ENCODE measurements around the gene MAL.

MAL gene

DNA sequence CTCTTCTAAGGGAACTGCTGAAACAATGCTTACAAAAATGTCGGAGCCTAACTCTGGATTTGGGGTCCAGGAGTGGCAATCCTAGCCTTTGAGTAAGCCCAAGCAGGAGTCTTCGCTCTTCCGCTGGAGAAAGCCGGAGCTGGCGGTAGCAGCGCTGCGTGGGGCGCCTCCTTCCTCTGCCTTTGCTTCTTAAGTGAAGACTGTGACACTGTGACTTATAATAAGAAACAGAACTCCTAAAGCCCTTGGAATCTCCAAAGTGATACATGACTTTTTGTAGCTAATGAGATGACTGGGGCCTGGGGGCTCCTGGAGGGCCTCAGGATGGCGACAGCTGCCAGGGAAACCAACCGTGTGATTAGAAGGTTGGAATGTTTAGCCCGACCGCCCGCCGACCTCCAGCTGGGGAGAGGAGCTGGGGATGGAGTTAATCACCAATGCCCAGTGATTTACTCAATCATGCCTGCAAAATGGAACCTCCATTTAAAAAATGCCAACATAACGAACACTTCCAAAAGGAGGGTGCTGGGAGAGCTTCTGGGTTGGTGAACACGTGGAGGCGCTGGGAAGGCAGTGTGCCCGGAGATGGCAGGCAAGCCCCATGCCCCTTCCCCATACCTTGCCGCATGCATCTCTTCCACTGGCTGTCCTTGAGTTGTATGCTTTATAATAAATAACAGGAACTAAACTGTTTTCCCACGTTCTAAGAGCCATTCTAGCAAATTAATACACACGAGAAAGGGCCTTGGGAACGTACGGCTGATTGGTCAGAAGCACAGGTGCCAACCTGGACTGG is 29.0 kb upstream of the MAL start:
- DNase-seq (ENCODE audit: low read depth in 2 of 2, low spot score in 1 of 2), result no peak

DNA sequence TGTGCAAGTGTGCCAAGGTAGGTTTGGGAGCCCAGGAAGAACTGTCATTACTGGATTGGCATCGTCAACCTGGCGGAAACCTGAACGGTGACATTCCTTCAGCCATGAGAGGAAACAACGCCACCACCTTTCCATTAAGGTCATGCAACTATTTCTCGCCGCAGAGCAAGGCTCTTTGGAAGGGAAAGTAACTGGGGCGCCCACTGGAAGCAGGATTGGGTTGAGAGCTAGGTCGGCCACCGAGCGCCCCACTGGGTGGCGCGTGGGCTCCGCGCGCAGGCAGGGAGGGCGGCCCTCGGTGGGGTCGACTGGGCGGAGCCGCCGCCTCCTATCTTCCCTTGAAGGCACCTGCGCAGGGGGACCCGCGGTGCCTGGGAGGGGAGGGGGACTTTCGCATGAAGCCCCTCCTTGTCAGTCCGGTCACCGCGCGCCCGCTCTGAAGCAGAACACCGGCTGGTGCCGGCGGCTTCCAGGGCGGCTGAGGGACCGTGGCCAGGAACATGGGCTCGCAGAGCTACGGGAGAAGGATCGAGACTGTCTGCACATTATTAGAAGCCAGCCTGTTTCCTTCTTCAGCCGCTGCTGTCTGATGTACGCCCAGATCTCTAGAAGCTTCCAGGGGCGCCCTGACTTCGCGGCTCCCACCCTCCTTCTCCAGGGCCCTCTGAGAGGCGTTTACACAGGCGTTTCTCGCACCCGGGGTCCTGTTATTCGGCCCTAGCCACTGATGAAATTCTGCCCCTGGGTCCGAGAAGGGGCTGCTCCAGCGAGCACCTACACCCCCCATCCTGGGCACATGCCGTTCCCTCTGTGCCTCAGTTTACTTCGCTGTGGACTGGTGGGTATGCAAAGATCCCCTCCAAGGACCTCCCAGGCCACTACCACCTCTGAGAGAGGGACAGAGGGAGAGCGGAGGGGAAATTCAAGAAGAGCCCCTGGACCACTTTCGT is 27.3 kb upstream of the MAL start:
- DNase-seq (ENCODE audit: low read depth in 2 of 2, low spot score in 1 of 2), result no peak

- DNase-seq (ENCODE audit: low read depth in 2 of 2, low spot score in 1 of 2), result no peak
Measured at GRCh38 chr2:94999431-94999883, 26.1 kb upstream of the MAL start.

- DNase-seq (ENCODE audit: low read depth in 2 of 2, low spot score in 1 of 2), result no peak
Measured at GRCh38 chr2:95001051-95001562, 24.4 kb upstream of the MAL start.

GRCh38 chr2:95001701-95002100 is 23.8 kb upstream of the MAL start:
- no peak for DNase-seq (ENCODE audit: low read depth in 2 of 2, low spot score in 1 of 2)

GRCh38 chr2:95002498-95002897 is 23.0 kb upstream of the MAL start:
- no peak for DNase-seq (ENCODE audit: low read depth in 2 of 2, low spot score in 1 of 2)

- DNase-seq (ENCODE audit: low read depth in 2 of 2, low spot score in 1 of 2), result no peak
Measured at GRCh38 chr2:95004287-95004686, 21.2 kb upstream of the MAL start.

- no peak for DNase-seq (ENCODE audit: low read depth in 2 of 2, low spot score in 1 of 2)
Measured at GRCh38 chr2:95004711-95005110, 20.8 kb upstream of the MAL start.

DNA sequence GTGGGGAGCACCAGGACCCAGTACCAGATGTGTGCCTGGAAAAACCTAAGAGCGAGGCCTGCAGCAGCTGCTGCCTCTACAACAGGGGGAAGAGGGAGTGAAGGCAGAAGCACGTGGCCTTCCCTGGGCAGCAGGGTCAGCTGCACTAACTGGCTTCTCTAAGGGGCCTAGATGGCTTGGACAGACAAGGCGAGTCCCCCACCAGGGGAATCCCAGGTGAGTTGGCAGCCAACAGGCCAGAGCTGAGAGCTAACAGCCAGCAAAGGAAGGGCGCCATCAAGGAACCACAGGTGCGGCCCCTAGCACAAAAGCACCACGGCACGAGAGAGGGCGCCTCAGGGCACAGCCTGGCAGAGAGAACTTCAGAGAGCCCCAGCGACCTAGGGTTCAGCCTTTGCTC is 19.8 kb upstream of the MAL start:
- DNase-seq (ENCODE audit: low read depth in 2 of 2, low spot score in 1 of 2), result no peak

GRCh38 chr2:95006588-95006987 is 18.9 kb upstream of the MAL start:
- DNase-seq (ENCODE audit: low read depth in 2 of 2, low spot score in 1 of 2), result no peak

- DNase-seq (ENCODE audit: low read depth in 2 of 2, low spot score in 1 of 2), result no peak
Measured at GRCh38 chr2:95007031-95007609, 18.4 kb upstream of the MAL start.

DNA sequence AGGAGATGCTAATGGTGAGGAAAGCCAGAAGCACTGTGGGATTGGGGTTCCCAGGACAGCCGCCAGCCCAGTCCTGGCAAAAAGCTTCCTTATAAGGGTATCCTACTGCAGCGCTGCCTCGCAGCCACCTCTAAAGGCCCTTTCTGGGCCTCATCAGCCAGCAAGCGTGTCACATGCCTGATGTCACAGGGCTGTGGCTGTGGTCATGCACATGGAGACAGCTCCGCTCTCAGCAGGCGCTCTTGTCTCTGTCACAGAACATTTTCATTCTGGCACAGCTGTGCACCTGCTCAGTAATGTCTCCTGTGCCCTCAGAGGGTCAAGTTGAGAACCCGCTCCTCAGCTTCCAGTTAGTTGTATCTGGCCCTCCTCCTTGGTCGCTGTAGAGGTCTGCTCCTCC is 17.7 kb upstream of the MAL start:
- DNase-seq (ENCODE audit: low read depth in 2 of 2, low spot score in 1 of 2), result no peak

DNA sequence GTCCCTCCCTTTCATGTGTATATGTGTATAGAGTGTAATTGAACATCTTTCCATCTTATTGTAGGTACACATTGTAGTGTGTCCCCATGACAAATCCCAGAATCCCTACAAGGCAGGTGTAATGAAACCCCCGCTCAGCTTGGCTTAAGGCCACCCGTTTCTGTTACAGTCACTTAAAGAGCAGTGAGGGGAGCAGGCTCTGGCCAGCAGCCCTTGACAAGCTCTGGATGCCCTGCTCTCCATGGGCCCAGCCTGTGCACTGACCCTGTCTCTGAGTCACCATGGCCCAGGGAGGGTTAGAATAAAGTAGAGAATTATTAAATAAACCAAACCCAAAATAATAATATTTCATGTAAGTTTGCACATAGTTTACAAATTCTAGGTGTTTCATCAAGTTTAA is 17.2 kb upstream of the MAL start:
- no peak for DNase-seq (ENCODE audit: low read depth in 2 of 2, low spot score in 1 of 2)

GRCh38 chr2:95008996-95009395 is 16.5 kb upstream of the MAL start:
- no peak for DNase-seq (ENCODE audit: low read depth in 2 of 2, low spot score in 1 of 2)

- DNase-seq (ENCODE audit: low read depth in 2 of 2, low spot score in 1 of 2), result no peak
Measured at GRCh38 chr2:95009412-95009811, 16.1 kb upstream of the MAL start.

GRCh38 chr2:95010126-95010525 is 15.4 kb upstream of the MAL start:
- DNase-seq (ENCODE audit: low read depth in 2 of 2, low spot score in 1 of 2), result no peak

- DNase-seq (ENCODE audit: low read depth in 2 of 2, low spot score in 1 of 2), result no peak
Measured at GRCh38 chr2:95010718-95011117, 14.8 kb upstream of the MAL start.

DNA sequence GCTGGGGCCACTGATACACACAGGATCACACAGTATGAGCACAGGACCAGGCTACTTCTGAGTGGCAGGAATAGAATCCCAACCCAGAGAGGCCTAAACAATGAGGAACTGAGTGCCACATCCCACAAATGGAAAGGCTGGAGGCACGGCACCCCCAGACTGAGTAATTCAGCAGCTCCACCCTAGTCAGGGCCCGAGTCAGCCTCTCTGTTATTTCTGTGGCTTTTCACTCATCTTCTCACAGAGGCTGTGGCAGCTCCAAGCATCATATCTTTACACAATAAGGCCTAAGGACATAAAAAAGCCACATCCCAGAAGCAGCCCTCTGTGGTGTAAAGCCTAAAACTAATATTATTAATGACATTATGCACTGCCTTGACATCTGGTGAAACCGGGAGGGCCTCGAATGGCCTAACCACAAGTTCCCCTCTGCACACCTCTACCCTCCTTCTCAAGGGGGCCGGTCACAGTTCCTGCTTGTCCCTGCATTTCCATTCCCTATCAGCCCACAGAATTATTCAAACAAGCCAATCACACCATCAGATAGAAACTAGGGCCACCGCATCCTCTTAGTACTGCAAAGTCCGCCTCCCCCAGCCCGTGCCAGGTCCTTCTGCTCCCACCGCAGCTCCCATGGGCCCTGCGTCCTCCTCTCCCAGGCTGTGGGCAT is 12.5 kb upstream of the MAL start:
- no peak for DNase-seq (ENCODE audit: low read depth in 2 of 2, low spot score in 1 of 2)

- DNase-seq (ENCODE audit: low read depth in 2 of 2, low spot score in 1 of 2), result no peak
Measured at GRCh38 chr2:95013726-95014125, 11.8 kb upstream of the MAL start.

- DNase-seq (ENCODE audit: low read depth in 2 of 2, low spot score in 1 of 2), result no peak
Measured at GRCh38 chr2:95014126-95014708, 11.3 kb upstream of the MAL start.
